PC-3 (cell line): ENCODE measurements around the gene GPR12.

Source experiments
- CTCF ChIP-seq: fragments of 300-600 bp; sonication (generic); conservative IDR thresholded peaks from 2 replicates; pipeline ENCODE4 v1.5.1; 2017; ENCODE audit warnings: antibody characterized with exemption, low read depth, mild to moderate bottlenecking, low read length
- EZH2phosphoT487 ChIP-seq: fragments of 300-600 bp; sonication (generic); IDR thresholded peaks from 2 replicates; pipeline ENCODE4 v1.6.1; 2018; ENCODE audit warnings: mild to moderate bottlenecking, antibody characterized with exemption, low read length, borderline replicate concordance

GRCh38 chr13:26727122-26727521 lies 33.5 kb downstream of the GPR12 start:
- TF ChIP-seq CTCF (no peak), EZH2phosphoT487 (no peak)
